Effector CD8-positive, alpha-beta T cell (primary cell): ENCODE measurements around the gene TTC23L.
"Not testable (repeated sequence)": the region's sequence is repeated elsewhere in the genome, so short reads cannot be mapped to it uniquely, and the experiment has no call there.

Source experiments
- DNase-seq: peaks from one replicate; lab custom pipeline; 2025; lab: John Stamatoyannopoulos, UW
- total RNA-seq, 4 experiments: gene quantifications; one replicate each; lab custom pipeline; 2026; lab: John Stamatoyannopoulos, UW

The TTC23L gene
- total RNA-seq, result 0 to 0.62 (median 0) reads per million in 4 experiments

- DNase-seq, result peak; percentile 81
Observed at GRCh38 chr5:34838785-34839714, at the start of gene TTC23L. Gene TTC23L (plus strand): TSS chr5:34839164. CDS start chr5:34840672, 1,508 bp downstream.

- no peak for DNase-seq
Observed at GRCh38 chr5:34789639-34790038, 49.3 kb upstream of the TTC23L start.

GRCh38 chr5:34790069-34790468, 48.9 kb upstream of the TTC23L start:
- DNase-seq, result no peak

- no peak for DNase-seq
Observed at GRCh38 chr5:34791761-34792244, 47.2 kb upstream of the TTC23L start.

GRCh38 chr5:34802834-34803563, 36.0 kb upstream of the TTC23L start:
- no peak for DNase-seq

GRCh38 chr5:34803974-34804732, 34.8 kb upstream of the TTC23L start:
- no peak for DNase-seq

- DNase-seq, result no peak
Observed at GRCh38 chr5:34804913-34805312, 34.1 kb upstream of the TTC23L start.

- DNase-seq, result no peak
Observed at GRCh38 chr5:34806532-34806931, 32.4 kb upstream of the TTC23L start.

GRCh38 chr5:34811706-34812105, 27.3 kb upstream of the TTC23L start:
- no peak for DNase-seq

- no peak for DNase-seq
Observed at GRCh38 chr5:34813509-34813908, 25.5 kb upstream of the TTC23L start.

- no peak for DNase-seq
Observed at GRCh38 chr5:34817558-34818351, 21.2 kb upstream of the TTC23L start.

- no peak for DNase-seq
Observed at GRCh38 chr5:34818717-34819116, 20.2 kb upstream of the TTC23L start.

- no peak for DNase-seq
Observed at GRCh38 chr5:34820593-34820992, 18.4 kb upstream of the TTC23L start.

GRCh38 chr5:34822956-34823715, 15.8 kb upstream of the TTC23L start:
- no peak for DNase-seq

GRCh38 chr5:34826347-34826746, 12.6 kb upstream of the TTC23L start:
- DNase-seq, result no peak

GRCh38 chr5:34827588-34828506, 11.1 kb upstream of the TTC23L start:
- DNase-seq, result no peak

GRCh38 chr5:34830827-34831226, 8.1 kb upstream of the TTC23L start:
- DNase-seq, result not testable (repeated sequence)

- no peak for DNase-seq
Observed at GRCh38 chr5:34831303-34831702, 7.7 kb upstream of the TTC23L start.

GRCh38 chr5:34832568-34832967, 6.4 kb upstream of the TTC23L start:
- no peak for DNase-seq
